H1 (cell line): Measurements from ENCODE around the gene TRAF6. TPM values are rescaled to one million over a fixed set of nuclear protein-coding genes. Genes with fewer than 3 reads are reported as not detected.

Experiments
- CTCF ChIA-PET: fragments of 300-600 bp; sonication (Branson Sonifier 250); formaldehyde crosslinking; loops from one replicate; lab custom pipeline; 2021; ENCODE audit not compliant: partially characterized antibody; lab: Charles Lee
- POLR2A ChIA-PET: fragments of 300-600 bp; sonication (Branson Sonifier 250); formaldehyde crosslinking; loops from one replicate; lab custom pipeline; 2021; ENCODE audit warnings: inconsistent platforms; ENCODE audit not compliant: partially characterized antibody; lab: Charles Lee
- DNase-seq, 2 experiments: peaks; one replicate each; pipeline versions ENCODE4 v3.0.0 to v3.0.0-alpha.2; 2010 to 2022; ENCODE audit warnings: low spot score in 2 of 2, low read depth in 1 of 2, mixed read lengths in 1 of 2
- FAIRE-seq: peaks from 2 replicates; lab custom pipeline; 2011; peaks lifted over from hg19 to GRCh38; lab: Jason Lieb, UNC
- H2AFZ ChIP-seq: 2 replicates; pipeline ENCODE4 v1.8.1; 2012; ENCODE audit warnings: low read length, inconsistent platforms
- H2AK5ac ChIP-seq: 2 replicates; pipeline ENCODE4 v1.6.1; 2013; ENCODE audit warnings: low read depth, low read length
- H2BK120ac ChIP-seq: replicated peaks from 2 replicates; pipeline ENCODE3; 2013; ENCODE audit warnings: low read depth, low read length, inconsistent platforms
- H2BK12ac ChIP-seq: 2 replicates; pipeline ENCODE4 v1.6.1; 2013; ENCODE audit warnings: low read depth, low read length
- H2BK15ac ChIP-seq: 2 replicates; pipeline ENCODE4 v1.6.1; 2013; ENCODE audit warnings: low read length
- H2BK20ac ChIP-seq: 2 replicates; pipeline ENCODE4 v1.6.1; 2013; ENCODE audit warnings: low read length
- H2BK5ac ChIP-seq: 2 replicates; pipeline ENCODE4 v1.6.1; 2013; ENCODE audit warnings: low read depth, low read length
- H3K14ac ChIP-seq: 2 replicates; pipeline ENCODE4 v1.6.1; 2013; ENCODE audit warnings: inconsistent platforms; ENCODE audit not compliant: insufficient read length
- H3K18ac ChIP-seq: 2 replicates; pipeline ENCODE4 v1.6.1; 2013; ENCODE audit warnings: low read length; ENCODE audit errors: extremely low read depth
- H3K23ac ChIP-seq: 2 replicates; pipeline ENCODE4 v1.6.1; 2013; ENCODE audit warnings: inconsistent platforms; ENCODE audit not compliant: insufficient read length
- H3K23me2 ChIP-seq: 2 replicates; pipeline ENCODE4 v1.6.1; 2013; ENCODE audit warnings: low read depth, low read length
- H3K27ac ChIP-seq: 2 replicates; pipeline ENCODE4 v1.6.1; 2011; ENCODE audit warnings: low read depth, low read length, inconsistent platforms
- H3K27me3 ChIP-seq, 4 experiments: replicated peaks in 1 of 4; 1 replicate in 1 of 4; 2 replicates in 3 of 4; pipeline versions ENCODE4 v1.6.1 to v1.8.1; 2011 to 2013; ENCODE audit warnings: low read length in 3 of 4, mild to moderate bottlenecking in 3 of 4, inconsistent platforms in 2 of 4, mixed read lengths in 2 of 4, moderate library complexity in 1 of 4; ENCODE audit not compliant: control insufficient read depth in 3 of 4, insufficient read depth in 3 of 4; ENCODE audit errors: extremely low read depth in 1 of 4
- H3K36me3 ChIP-seq, 4 experiments: 2 replicates each; pipeline versions ENCODE4 v1.6.1 to v1.8.1; 2011 to 2013; ENCODE audit warnings: mild to moderate bottlenecking in 4 of 4, low read length in 3 of 4, moderate library complexity in 2 of 4, control low read depth in 1 of 4, inconsistent platforms in 1 of 4; ENCODE audit not compliant: insufficient read depth in 4 of 4, control insufficient read depth in 2 of 4
- H3K4ac ChIP-seq: replicated peaks from 2 replicates; pipeline ENCODE3; 2013; ENCODE audit warnings: low read length, low read depth, mixed read lengths, inconsistent platforms; ENCODE audit not compliant: insufficient read length
- H3K4me1 ChIP-seq, 4 experiments: replicated peaks in 1 of 4; 1 replicate in 1 of 4; 2 replicates in 3 of 4; pipeline versions ENCODE4 v1.6.1 to v1.8.1; 2011 to 2013; ENCODE audit warnings: low read length in 3 of 4, inconsistent platforms in 2 of 4, mixed read lengths in 1 of 4; ENCODE audit not compliant: insufficient read depth in 4 of 4, control insufficient read depth in 3 of 4
- H3K4me2 ChIP-seq, 2 experiments: 2 replicates each; pipeline versions ENCODE4 v1.6.1 to v1.8.1; 2011 to 2013; ENCODE audit warnings: low read depth in 2 of 2, low read length in 2 of 2, control low read depth in 1 of 2, inconsistent platforms in 1 of 2, mild to moderate bottlenecking in 1 of 2; ENCODE audit not compliant: insufficient read depth in 1 of 2
- H3K4me3 ChIP-seq, 4 experiments: fragments of 200-600, 300-600 bp in 1 of 4; sonication (generic), shearing (Covaris generic), sonication (Bioruptor Twin) in 1 of 4; 2 replicates each; pipeline versions ENCODE4 v1.5.1 to v1.8.1; 2011 to 2016; ENCODE audit warnings: low read length in 4 of 4, low read depth in 3 of 4, control low read depth in 2 of 4, inconsistent platforms in 2 of 4, mild to moderate bottlenecking in 2 of 4, mixed read lengths in 1 of 4, moderate library complexity in 1 of 4; ENCODE audit not compliant: insufficient read depth in 2 of 4; ENCODE audit errors: extremely low read depth in 1 of 4
- H3K56ac ChIP-seq: replicated peaks from 2 replicates; pipeline ENCODE3; 2013; ENCODE audit warnings: low read depth, mild to moderate bottlenecking, mixed read lengths, low read length, inconsistent platforms; ENCODE audit not compliant: insufficient read length
- H3K79me1 ChIP-seq: 2 replicates; pipeline ENCODE4 v1.6.1; 2013; ENCODE audit warnings: low read depth, low read length, control low read depth
- H3K79me2 ChIP-seq, 2 experiments: 2 replicates each; pipeline versions ENCODE4 v1.6.1 to v1.8.1; 2012 to 2013; ENCODE audit warnings: low read length in 2 of 2, mild to moderate bottlenecking in 2 of 2, inconsistent platforms in 1 of 2; ENCODE audit not compliant: insufficient read depth in 2 of 2, control insufficient read depth in 1 of 2
- H3K9ac ChIP-seq, 4 experiments: replicated peaks in 1 of 4; 1 replicate in 1 of 4; 2 replicates in 3 of 4; pipeline versions ENCODE4 v1.6.1 to v1.8.1; 2011 to 2013; ENCODE audit warnings: low read depth in 3 of 4, low read length in 3 of 4, control low read depth in 2 of 4, mild to moderate bottlenecking in 2 of 4, moderate library complexity in 2 of 4, inconsistent platforms in 1 of 4; ENCODE audit errors: extremely low read depth in 1 of 4
- H3K9me3 ChIP-seq, 2 experiments: 2 replicates each; pipeline versions ENCODE4 v1.6.1 to v1.8.1; 2012 to 2013; ENCODE audit warnings: mild to moderate bottlenecking in 2 of 2, moderate library complexity in 2 of 2, control low read depth in 1 of 2, inconsistent platforms in 1 of 2, low read depth in 1 of 2, low read length in 1 of 2, mixed read lengths in 1 of 2; ENCODE audit not compliant: insufficient read depth in 2 of 2
- H4K20me1 ChIP-seq, 2 experiments: replicated peaks in 1 of 2; 2 replicates each; pipeline versions ENCODE3 to v1.8.1; 2011 to 2013; ENCODE audit warnings: inconsistent platforms in 2 of 2, low read length in 2 of 2, mild to moderate bottlenecking in 1 of 2; ENCODE audit not compliant: insufficient read depth in 2 of 2, control insufficient read depth in 1 of 2
- H4K5ac ChIP-seq: 2 replicates; pipeline ENCODE4 v1.6.1; 2013; ENCODE audit warnings: low read length, low read depth, mixed read lengths, inconsistent platforms; ENCODE audit not compliant: insufficient read length
- H4K8ac ChIP-seq: 2 replicates; pipeline ENCODE4 v1.8.0; 2013; ENCODE audit warnings: mild to moderate bottlenecking, moderate library complexity, low read length, inconsistent platforms; ENCODE audit not compliant: insufficient read depth; ENCODE audit errors: extremely low read depth
- H4K91ac ChIP-seq: replicated peaks from 2 replicates; pipeline ENCODE3; 2013; ENCODE audit warnings: low read length, mixed read lengths, inconsistent platforms; ENCODE audit not compliant: insufficient read length
- SAP30 ChIP-seq: fragments of 300-600 bp; sonication (generic); IDR thresholded peaks from 2 replicates; pipeline ENCODE4 v1.7.1; 2012; ENCODE audit warnings: low read length, moderate library complexity, mild to moderate bottlenecking, inconsistent platforms; ENCODE audit not compliant: insufficient read depth, insufficient replicate concordance
- TAF1 ChIP-seq: IDR thresholded peaks from 2 replicates; pipeline ENCODE4 v1.6.1; 2011; ENCODE audit warnings: mild to moderate bottlenecking, low read depth, low read length
- WGBS, 2 experiments: shearing (Covaris generic) in 1 of 2; methylation state at CpG; one replicate each; pipeline versions ENCODE4 v1.1.6 to v1.1.7; 2013 to 2015; ENCODE audit warnings: low lambda C conversion rate in 2 of 2, mixed read lengths in 2 of 2, inconsistent platforms in 1 of 2, low coverage in 1 of 2, missing lambda C conversion rate in 1 of 2; ENCODE audit not compliant: insufficient replicate concordance in 2 of 2, insufficient coverage in 1 of 2, insufficient read length in 1 of 2; ENCODE audit errors: extremely low coverage in 1 of 2, missing lambda C conversion rate in 1 of 2; 5-methylcytosine and 5-hydroxymethylcytosine counted together
- polyA plus RNA-seq, 7 experiments: library from polyadenylated mRNA; depleted of rRNA in 3 of 7; stranded (reverse) in 5 of 7; unstranded in 2 of 7; fragments of >200 nt in 5 of 7; fragments of 200-250 nt in 2 of 7; gene quantifications; 1 replicate in 5 of 7; 2 replicates in 1 of 7; 4 replicates in 1 of 7; pipeline versions ENCODE4 v1.2.1 to v1.2.3, GENCODE V29; 2011 to 2013; ENCODE audit warnings: missing spikeins in 2 of 7, mixed read lengths in 2 of 7
- total RNA-seq: library from RNA; stranded (reverse); fragmentation: NEBNext Ultra II Directional; extraction: Animal tissue kit (Norgen Biotek cat#: 25700); gene quantifications from 2 replicates; pipeline ENCODE4 v1.2.1, GENCODE V29; 2021

TRAF6 gene
- total and polyA plus RNA-seq, 2 of the 8 experiments (the other 6 are each of a cell fraction or from before 2014, with no cell fraction given): 4.6 to 8.8 TPM

DNA sequence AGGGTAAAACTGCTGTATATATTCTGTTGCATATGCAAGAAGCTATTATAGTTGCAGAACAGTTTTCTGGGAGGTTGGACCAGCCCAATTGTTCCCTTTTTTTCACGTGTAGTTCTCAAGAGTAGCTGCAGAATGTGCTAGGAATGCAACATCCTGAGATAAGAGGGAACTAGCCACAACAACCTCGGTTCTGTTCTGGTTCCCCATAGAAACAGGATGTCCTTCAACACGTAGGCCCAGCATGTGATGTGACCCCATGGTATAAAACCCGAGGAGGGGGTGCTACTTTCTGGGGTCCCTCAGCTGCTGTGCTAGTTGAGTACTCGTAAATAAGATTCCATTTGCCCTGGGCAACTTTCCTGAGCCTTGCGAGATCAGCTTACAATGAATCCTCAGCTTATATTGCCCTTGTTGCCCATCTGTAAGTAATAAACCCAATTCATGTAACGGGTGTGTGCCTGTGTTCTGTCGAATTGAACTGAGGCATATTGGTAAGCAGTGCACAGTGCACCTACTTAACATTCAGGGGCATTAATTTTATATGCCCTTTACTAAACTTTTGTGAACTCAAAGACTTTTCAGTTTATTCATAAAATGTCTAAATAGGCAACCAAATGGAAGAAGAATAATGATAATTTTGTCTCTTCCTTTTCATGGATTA lies 23.0 kb upstream of the TRAF6 start:
- Histone ChIP-seq H4K5ac (no peak overlapping the region), H3K4me1 (no peaks in the 10 kb centered on the region), H3K9me3 (no peaks in the 10 kb centered on the region), H2BK120ac (no peak overlapping the region), H3K4me3 (no peak overlapping the region), H3K4ac (no peak overlapping the region), H2BK5ac (no peak overlapping the region), H3K18ac (no peak overlapping the region), H3K23ac (no peak overlapping the region), H2BK12ac (no peak overlapping the region), H2AFZ (0 out of 2 replicates have a peak overlapping the region, but pooled peaks have one; percentile 8), H3K36me3 (no peaks in the 10 kb centered on the region), H3K9ac (no peak overlapping the region), H4K20me1 (no peaks in the 10 kb centered on the region), H2AK5ac (no peak overlapping the region), H2BK20ac (no peak overlapping the region), H3K14ac (no peak overlapping the region), H2BK15ac (no peak overlapping the region), H4K91ac (no peak overlapping the region), H3K79me1 (no peaks in the 10 kb centered on the region), H4K8ac (no peak overlapping the region), H3K79me2 (no peaks in the 10 kb centered on the region), H3K56ac (no peak overlapping the region), H3K27me3 (peaks cover 0 to under 1% (median 0%) of the 10 kb centered on the region in 4 experiments; a peak in 1 of 7 replicates), H3K4me2 (no peak overlapping the region), H3K23me2 (no peaks in the 10 kb centered on the region), H3K27ac (no peak overlapping the region)
- no peak for DNase-seq
- WGBS, 2 experiments: 79% methylated on average over 8 of the region's 8 CpGs; no CpG with 5 or more reads in 1 of the 2 experiments
- no peak for FAIRE-seq
- ChIA-PET POLR2A (interaction anchor here (0.7 kb wide), 1 partner anchor 11 kb away, joined by 3 read pairs; no protein-coding TSS in a partner anchor), CTCF (interaction anchor here (0.7 to 1.3 kb wide), 2 partner anchors 23 to 140 kb away, joined by 3 read pairs; partner anchors contain the start of gene TRAF6)
- no peak for TF ChIP-seq TAF1
- TF ChIP-seq SAP30: no peak
